Measurements from ENCODE around the gene TNNI3K. TPM values are rescaled to one million over a fixed set of nuclear protein-coding genes. Genes with fewer than 3 reads are reported as not detected.

Gene TNNI3K
- total RNA-seq, 1 experiment from 2014 or later, result not detected

- H3K27ac ChIP-seq (ENCODE audit: insufficient read length, low read depth, low read length), result no peak overlapping the region
- no peak for DNase-seq
- H2BK12ac ChIP-seq (ENCODE audit: insufficient read length, low read depth, low read length), result no peak overlapping the region
- H3T11ph ChIP-seq (ENCODE audit: low read length), result no peak overlapping the region
- Mint-ChIP-seq H3K27ac (no peak overlapping the region), H3K4me3 (no peak overlapping the region), H3K9me3 (no peaks in the 10 kb centered on the region), H3K36me3 (ENCODE audit: insufficient read depth in 1 of 3, low read depth in 3 of 3) (no peaks in the 10 kb centered on the region), H3K27me3 (ENCODE audit: low read depth) (no peaks in the 10 kb centered on the region; the same call in none of the 2 replicates), H3K4me1 (no peaks in the 10 kb centered on the region)
- H3K79me1 ChIP-seq (ENCODE audit: insufficient read depth, low read depth, low read length, poor library complexity, severe bottlenecking), result no peaks in the 10 kb centered on the region
- H3K56ac ChIP-seq (ENCODE audit: insufficient read length, low read depth, low read length), result no peak overlapping the region
- H3K4me1 ChIP-seq (ENCODE audit: insufficient read depth, low read length), result no peaks in the 10 kb centered on the region
- no peaks in the 10 kb centered on the region for H3K9me3 ChIP-seq (ENCODE audit: control insufficient read depth, low read depth, low read length)
- H2BK120ac ChIP-seq (ENCODE audit: low read depth, low read length, poor library complexity, severe bottlenecking), result no peak overlapping the region
- H3K18ac ChIP-seq (ENCODE audit: insufficient read length, low read depth, low read length), result no peak overlapping the region
- H3K4ac ChIP-seq (ENCODE audit: low read depth, low read length), result no peak overlapping the region
- H3K9ac ChIP-seq (ENCODE audit: extremely low read depth, insufficient read length, low read length), result no peak overlapping the region
- H3K14ac ChIP-seq (ENCODE audit: insufficient read depth, low read length), result no peak overlapping the region
- H2BK5ac ChIP-seq (ENCODE audit: insufficient read length, low read length), result no peak overlapping the region
- no peaks in the 10 kb centered on the region for H3K27me3 ChIP-seq (ENCODE audit: insufficient read depth, low read length)
- no peak overlapping the region for H2AFZ ChIP-seq (ENCODE audit: low read length)
- H3K4me2 ChIP-seq (ENCODE audit: insufficient read depth, insufficient read length, low read length), result no peak overlapping the region
- H2BK15ac ChIP-seq (ENCODE audit: low read depth, low read length), result no peak overlapping the region
- TF ChIP-seq, protein P1, sequence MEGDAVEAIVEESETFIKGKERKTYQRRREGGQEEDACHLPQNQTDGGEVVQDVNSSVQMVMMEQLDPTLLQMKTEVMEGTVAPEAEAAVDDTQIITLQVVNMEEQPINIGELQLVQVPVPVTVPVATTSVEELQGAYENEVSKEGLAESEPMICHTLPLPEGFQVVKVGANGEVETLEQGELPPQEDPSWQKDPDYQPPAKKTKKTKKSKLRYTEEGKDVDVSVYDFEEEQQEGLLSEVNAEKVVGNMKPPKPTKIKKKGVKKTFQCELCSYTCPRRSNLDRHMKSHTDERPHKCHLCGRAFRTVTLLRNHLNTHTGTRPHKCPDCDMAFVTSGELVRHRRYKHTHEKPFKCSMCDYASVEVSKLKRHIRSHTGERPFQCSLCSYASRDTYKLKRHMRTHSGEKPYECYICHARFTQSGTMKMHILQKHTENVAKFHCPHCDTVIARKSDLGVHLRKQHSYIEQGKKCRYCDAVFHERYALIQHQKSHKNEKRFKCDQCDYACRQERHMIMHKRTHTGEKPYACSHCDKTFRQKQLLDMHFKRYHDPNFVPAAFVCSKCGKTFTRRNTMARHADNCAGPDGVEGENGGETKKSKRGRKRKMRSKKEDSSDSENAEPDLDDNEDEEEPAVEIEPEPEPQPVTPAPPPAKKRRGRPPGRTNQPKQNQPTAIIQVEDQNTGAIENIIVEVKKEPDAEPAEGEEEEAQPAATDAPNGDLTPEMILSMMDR (conservative IDR thresholded peaks at IDR 0.05), result no peak
- H4K20me1 ChIP-seq (ENCODE audit: control insufficient read depth, insufficient read depth, insufficient read length), result no peaks in the 10 kb centered on the region
- H4K8ac ChIP-seq (replicated peaks; ENCODE audit: insufficient read length, low read depth, low read length), result no peak overlapping the region
- H2AK5ac ChIP-seq (ENCODE audit: insufficient read length, low read length), result no peak overlapping the region
- H3K23me2 ChIP-seq (ENCODE audit: insufficient read length, low read depth, low read length, poor library complexity, severe bottlenecking), result no peaks in the 10 kb centered on the region
- H3K79me2 ChIP-seq (ENCODE audit: insufficient read depth, low read length), result no peaks in the 10 kb centered on the region
- no peak overlapping the region for H2BK20ac ChIP-seq (ENCODE audit: low read depth, low read length, poor library complexity, severe bottlenecking)
- no CpG with 5 or more reads among the region's 2 CpGs for WGBS (ENCODE audit: extremely low coverage, insufficient read length, low lambda C conversion rate)
- H3K23ac ChIP-seq (ENCODE audit: insufficient read length, low read depth, low read length), result no peak overlapping the region
- H4K5ac ChIP-seq (ENCODE audit: insufficient read length, low read depth, low read length), result no peak overlapping the region
- no peak overlapping the region for H4K91ac ChIP-seq (ENCODE audit: insufficient read length, low read depth, low read length)
These were observed 199.1 kb downstream of the TNNI3K start for GRCh38 chr1:74434321-74434720.
